Transverse colon (tissue), 4 donors: Measurements from ENCODE around the gene LGI4. TPM values are rescaled to one million over a fixed set of nuclear protein-coding genes. Genes with fewer than 3 reads are reported as not detected.

ENCODE experiments used
- DNase-seq: peaks from one replicate; pipeline ENCODE4 v3.0.0-alpha.2; 2019
- H3K27ac ChIP-seq, 4 donors: fragments of 200-600 bp; sonication (generic); 2 replicates each; pipeline ENCODE4 v1.5.1; 2016 to 2018; ENCODE audit warnings: inconsistent platforms in 4 of 4
- H3K27me3 ChIP-seq: fragments of 200-600 bp; sonication (generic); 2 replicates; pipeline ENCODE4 v1.5.1; 2017; ENCODE audit warnings: inconsistent platforms
- H3K36me3 ChIP-seq, 4 donors: fragments of 200-600 bp; sonication (generic); 2 replicates each; pipeline ENCODE4 v1.5.1; 2017 to 2019; ENCODE audit warnings: inconsistent platforms in 4 of 4
- H3K4me1 ChIP-seq, 4 donors: fragments of 200-600 bp; sonication (generic); 2 replicates each; pipeline ENCODE4 v1.5.1; 2017 to 2020; ENCODE audit warnings: inconsistent platforms in 4 of 4
- H3K4me3 ChIP-seq, 4 donors: fragments of 200-600 bp; sonication (generic); 1 replicate in 1 of 4; 2 replicates in 3 of 4; pipeline versions ENCODE4 v1.5.1 to v1.6.1; 2017 to 2019; ENCODE audit warnings: inconsistent platforms in 4 of 4
- H3K9me3 ChIP-seq, 2 donors: fragments of 200-600 bp; sonication (generic); 2 replicates each; pipeline ENCODE4 v1.5.1; 2017 to 2019; ENCODE audit warnings: inconsistent platforms in 2 of 2
- EP300 ChIP-seq: sonication (generic); formaldehyde crosslinking; IDR thresholded peaks from one replicate; pipeline ENCODE4 v1.6.1; 2017; ENCODE audit warnings: antibody characterized with exemption, low read depth
- POLR2A ChIP-seq: fragments of 450-650 bp; IDR thresholded peaks from one replicate; pipeline ENCODE4 v1.6.1; 2016; ENCODE audit warnings: antibody characterized with exemption, mild to moderate bottlenecking, moderate library complexity
- POLR2AphosphoS5 ChIP-seq, 3 donors: sonication (generic); formaldehyde crosslinking; IDR thresholded peaks; one replicate each; pipeline ENCODE4 v1.6.1; 2016; ENCODE audit warnings: antibody characterized with exemption in 3 of 3
- WGBS, 2 donors: methylation state at CpG; one replicate each; pipeline ENCODE4 v1.1.5; 2018; ENCODE audit warnings: low coverage in 1 of 2; 5-methylcytosine and 5-hydroxymethylcytosine counted together
- in situ Hi-C, 4 donors: fragments of 200-750 bp; cut with MboI; loops; one replicate each; pipeline versions ENCODE4 v1.15.0 to v1.15.1; 2017; ENCODE audit warnings: low sequenced_read_pairs in 3 of 4, low pct_ligation_motif_present in 1 of 4, low pct_unique_long_range_greater_than_20kb in 1 of 4
- intact Hi-C: fragments of 100-400 bp; cut with DNase I; formaldehyde crosslinking; loops from one replicate; pipeline ENCODE4 v1.15.1; 2023; ENCODE audit warnings: low total_unique reads
- total RNA-seq, 4 donors: library from RNA; depleted of rRNA; stranded (reverse); fragments of >200 nt; gene quantifications; one replicate each; pipeline ENCODE4 v1.1.0, GENCODE V29; 2016
- TF ChIP-seq, protein P1 (sequence below), 5 experiments: fragments of 200-600 bp in 3 of 5; fragments of 450-650 bp in 2 of 5; sonication (generic) in 3 of 5; IDR thresholded peaks; 1 replicate in 2 of 5; 2 replicates in 3 of 5; pipeline ENCODE4 v1.5.1; 2016 to 2017; ENCODE audit warnings: antibody characterized with exemption in 5 of 5, inconsistent platforms in 3 of 5, mild to moderate bottlenecking in 2 of 5, moderate library complexity in 1 of 5

LGI4 gene
- total RNA-seq, 4 donors from 2014 or later = 9.8 to 71.8 (median 25.9) TPM

DNA sequence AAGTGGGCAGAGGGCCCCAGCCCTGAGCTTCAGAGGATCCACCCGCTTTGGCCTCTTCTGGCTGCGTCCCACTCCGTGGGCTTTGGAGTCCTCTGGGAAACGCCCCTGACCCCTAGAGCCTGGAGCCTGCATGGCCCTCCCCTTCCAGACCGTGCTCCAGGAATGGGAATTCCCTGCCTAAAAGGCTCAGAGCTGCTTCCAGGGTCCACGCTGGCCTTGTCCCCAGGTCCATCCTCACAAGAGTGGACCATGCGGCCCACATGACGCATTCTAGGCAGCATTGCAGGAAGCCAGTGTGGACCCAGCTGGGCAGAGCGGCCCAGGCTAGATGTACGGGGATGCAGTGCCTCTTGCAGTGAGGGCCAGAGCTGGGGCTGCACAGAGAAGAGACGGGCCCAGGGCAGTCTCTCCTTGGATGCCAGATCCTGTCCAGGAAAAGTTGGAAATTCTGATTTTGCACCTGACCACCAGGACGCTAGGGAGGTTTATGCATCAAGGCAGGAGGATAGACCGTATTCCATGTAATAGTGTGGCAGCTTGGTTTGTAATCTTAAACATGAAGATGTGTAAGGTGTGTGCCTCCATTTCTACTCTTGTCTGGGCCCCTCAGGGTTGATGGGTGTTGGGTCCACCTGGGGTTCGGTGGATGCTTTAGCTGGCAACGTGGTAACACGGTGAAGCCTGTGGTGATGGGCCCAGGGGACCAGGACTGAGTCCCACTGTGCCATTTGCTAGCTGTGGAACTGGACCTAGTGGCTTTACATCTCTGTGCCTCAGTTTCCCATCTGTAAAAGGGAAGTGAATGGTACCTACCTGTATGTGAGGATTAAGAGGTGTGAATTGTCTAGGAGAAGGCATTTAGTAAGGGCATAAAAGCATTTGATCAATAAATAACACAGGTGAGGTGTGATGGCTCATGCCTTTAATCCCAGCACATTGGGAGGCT, 34.0 kb downstream of the LGI4 start:
- H3K36me3 ChIP-seq = no peaks in the 10 kb centered on the region
- H3K4me1 ChIP-seq = no peaks in the 10 kb centered on the region
- DNase-seq = no peak
- H3K27me3 ChIP-seq = no peaks in the 10 kb centered on the region
- in situ Hi-C loops (no loop called here), intact Hi-C loops (no loop called here)
- TF ChIP-seq POLR2A (no peak), POLR2AphosphoS5 (IDR thresholded peaks at IDR 0.05) (no peak), EP300 (no peak)
- TF ChIP-seq, protein P1, sequence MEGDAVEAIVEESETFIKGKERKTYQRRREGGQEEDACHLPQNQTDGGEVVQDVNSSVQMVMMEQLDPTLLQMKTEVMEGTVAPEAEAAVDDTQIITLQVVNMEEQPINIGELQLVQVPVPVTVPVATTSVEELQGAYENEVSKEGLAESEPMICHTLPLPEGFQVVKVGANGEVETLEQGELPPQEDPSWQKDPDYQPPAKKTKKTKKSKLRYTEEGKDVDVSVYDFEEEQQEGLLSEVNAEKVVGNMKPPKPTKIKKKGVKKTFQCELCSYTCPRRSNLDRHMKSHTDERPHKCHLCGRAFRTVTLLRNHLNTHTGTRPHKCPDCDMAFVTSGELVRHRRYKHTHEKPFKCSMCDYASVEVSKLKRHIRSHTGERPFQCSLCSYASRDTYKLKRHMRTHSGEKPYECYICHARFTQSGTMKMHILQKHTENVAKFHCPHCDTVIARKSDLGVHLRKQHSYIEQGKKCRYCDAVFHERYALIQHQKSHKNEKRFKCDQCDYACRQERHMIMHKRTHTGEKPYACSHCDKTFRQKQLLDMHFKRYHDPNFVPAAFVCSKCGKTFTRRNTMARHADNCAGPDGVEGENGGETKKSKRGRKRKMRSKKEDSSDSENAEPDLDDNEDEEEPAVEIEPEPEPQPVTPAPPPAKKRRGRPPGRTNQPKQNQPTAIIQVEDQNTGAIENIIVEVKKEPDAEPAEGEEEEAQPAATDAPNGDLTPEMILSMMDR (IDR thresholded peaks at IDR 0.05) = no peak
- no peak overlapping the region for H3K27ac ChIP-seq
- 76 to 82% methylated on average over 6 to 16 of the region's 16 CpGs for WGBS, 2 donors
- no peaks in the 10 kb centered on the region for H3K9me3 ChIP-seq
- H3K4me3 ChIP-seq = no peak overlapping the region

DNA sequence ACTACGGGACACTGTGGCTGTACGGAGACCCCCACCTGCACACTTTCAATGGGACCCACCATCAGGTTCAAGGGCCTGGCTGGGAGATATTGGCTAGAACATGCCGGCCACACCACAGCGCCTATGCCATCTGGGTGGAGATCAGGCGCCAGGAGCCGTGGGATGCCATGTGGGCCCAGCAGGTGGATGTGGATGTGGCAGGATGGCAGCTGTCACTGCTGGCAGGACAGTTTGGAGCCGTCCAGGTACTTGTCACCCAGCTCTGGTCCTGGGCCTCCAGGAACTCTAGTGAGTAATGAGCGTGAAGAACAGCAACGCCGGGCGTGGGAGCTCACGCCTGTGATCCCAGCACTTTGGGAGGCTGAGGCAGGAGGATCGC, 35.0 kb downstream of the LGI4 start:
- DNase-seq = no peak
- no peak overlapping the region for H3K4me3 ChIP-seq
- H3K4me1 ChIP-seq = no peaks in the 10 kb centered on the region
- 89% methylated on average over 13 of the region's 13 CpGs; no CpG with 5 or more reads in 1 of the 2 donors for WGBS, 2 donors
- no peak overlapping the region for H3K27ac ChIP-seq
- no peaks in the 10 kb centered on the region for H3K36me3 ChIP-seq
- no peaks in the 10 kb centered on the region for H3K27me3 ChIP-seq
- no peak for TF ChIP-seq EP300
- TF ChIP-seq POLR2A = no peak
- TF ChIP-seq POLR2AphosphoS5 (IDR thresholded peaks at IDR 0.05) = no peak
- TF ChIP-seq, protein P1 (IDR thresholded peaks at IDR 0.05) = no peak
- H3K9me3 ChIP-seq = no peaks in the 10 kb centered on the region
- in situ Hi-C loops = no loop called here
- intact Hi-C loops = no loop called here

DNA sequence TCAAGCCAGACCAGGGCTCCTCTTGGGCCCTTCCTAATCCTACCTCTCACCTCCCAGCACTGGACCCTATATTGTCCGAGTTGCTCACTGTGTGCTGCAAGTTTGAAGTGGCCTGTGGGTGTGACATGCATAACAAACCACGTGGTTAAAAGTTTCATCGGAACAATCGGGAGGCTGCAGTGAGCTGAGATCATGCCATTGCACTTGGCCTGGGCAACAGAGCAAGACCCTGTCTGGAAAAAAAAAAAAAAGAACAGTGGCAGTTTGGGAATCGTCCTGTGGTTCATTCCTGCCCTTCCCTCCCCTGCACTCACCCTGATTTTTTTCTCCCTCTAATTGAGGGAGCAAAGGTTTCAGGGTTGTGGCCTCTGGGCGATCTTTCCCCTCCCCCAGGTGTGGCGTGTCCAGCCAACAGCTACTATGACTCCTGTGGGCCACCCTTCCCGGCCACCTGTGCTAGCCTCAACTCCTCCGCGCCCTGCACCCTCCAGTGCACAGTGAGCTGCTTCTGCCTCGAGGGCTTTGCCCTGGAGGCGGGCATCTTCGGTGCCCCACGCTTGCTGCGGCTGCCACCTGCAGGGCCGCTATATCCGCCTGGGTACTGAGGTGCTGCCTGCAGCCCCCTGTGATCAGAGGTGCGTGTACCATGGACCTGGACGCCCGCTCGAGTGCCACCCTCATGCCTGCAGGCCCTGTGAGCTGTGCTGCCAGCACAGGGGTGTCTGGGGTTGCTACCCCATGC, 35.5 kb downstream of the LGI4 start:
- 58 to 79% methylated on average over 4 to 19 of the region's 21 CpGs for WGBS, 2 donors
- H3K4me1 ChIP-seq = no peaks in the 10 kb centered on the region
- DNase-seq = no peak
- no peak overlapping the region for H3K27ac ChIP-seq
- H3K36me3 ChIP-seq = no peaks in the 10 kb centered on the region
- intact Hi-C loops = no loop called here
- no peak for TF ChIP-seq POLR2AphosphoS5 (IDR thresholded peaks at IDR 0.05)
- no peak for TF ChIP-seq POLR2A
- no peaks in the 10 kb centered on the region for H3K27me3 ChIP-seq
- no peak overlapping the region for H3K4me3 ChIP-seq
- H3K9me3 ChIP-seq = no peaks in the 10 kb centered on the region
- in situ Hi-C loops = no loop called here

DNA sequence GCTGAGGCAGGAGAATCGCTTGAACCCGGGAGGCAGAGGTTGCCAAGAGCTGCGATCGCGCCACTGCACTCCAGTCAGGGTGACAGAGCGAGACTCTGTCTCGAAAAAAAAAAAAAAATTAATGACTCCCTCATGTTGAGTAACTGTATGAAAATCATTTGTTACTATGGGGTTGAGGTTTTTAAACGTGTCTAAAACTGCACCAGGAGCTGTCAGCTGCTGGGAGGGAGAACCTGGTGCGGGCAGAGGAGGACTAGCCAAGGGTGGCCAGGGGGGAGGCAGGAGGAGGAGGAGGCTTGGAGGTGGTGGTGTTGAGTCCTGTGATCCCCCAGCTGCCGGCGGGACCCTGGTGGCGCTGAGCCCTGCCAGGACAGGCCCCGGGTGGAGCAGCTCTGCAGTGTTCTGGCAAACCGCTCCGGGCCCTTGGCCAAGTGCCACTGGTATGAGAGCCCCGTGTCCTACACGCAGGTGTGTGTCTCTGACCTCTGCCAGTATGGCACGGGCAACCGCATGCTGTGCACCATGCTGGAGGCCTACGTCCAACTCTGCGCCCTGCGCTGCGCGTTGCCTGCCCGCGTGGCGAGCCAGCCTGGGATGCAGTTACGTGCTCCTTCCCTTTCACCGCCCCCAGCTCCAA, 36.3 kb downstream of the LGI4 start:
- H3K9me3 ChIP-seq = no peaks in the 10 kb centered on the region
- H3K27me3 ChIP-seq = no peaks in the 10 kb centered on the region
- H3K27ac ChIP-seq = no peak overlapping the region
- no peaks in the 10 kb centered on the region for H3K36me3 ChIP-seq
- no peak for DNase-seq
- 77 to 80% methylated on average over 9 to 29 of the region's 29 CpGs for WGBS, 2 donors
- intact Hi-C loops (no loop called here), in situ Hi-C loops (no loop called here)
- H3K4me3 ChIP-seq = no peak overlapping the region
- no peak for TF ChIP-seq EP300
- TF ChIP-seq POLR2A = no peak
- TF ChIP-seq, protein P1 (IDR thresholded peaks at IDR 0.05) = no peak
- TF ChIP-seq POLR2AphosphoS5 (IDR thresholded peaks at IDR 0.05) = no peak
- no peaks in the 10 kb centered on the region for H3K4me1 ChIP-seq
